K562 (cell line): ENCODE measurements around the gene AFF1.

ENCODE experiments used
- MEF2A ChIP-seq: IDR thresholded peaks from 2 replicates; pipeline ENCODE4 v1.6.1; 2011; ENCODE audit warnings: low read depth, mild to moderate bottlenecking, low read length, moderate library complexity; ENCODE audit not compliant: control insufficient read depth
- SMC3 ChIP-seq: conservative IDR thresholded peaks from 2 replicates; pipeline ENCODE4 v1.6.1; 2011; ENCODE audit warnings: low read depth, low read length, improper control_type of control experiment; ENCODE audit not compliant: insufficient read depth
- SPI1 ChIP-seq: IDR thresholded peaks from 2 replicates; pipeline ENCODE4 v1.6.1; 2011; ENCODE audit warnings: low read depth, low read length, control low read depth, borderline replicate concordance
- YY1 ChIP-seq, 3 experiments: IDR thresholded peaks; 2 replicates each; pipeline ENCODE4 v1.6.1; 2011; ENCODE audit warnings: low read length in 2 of 3, mild to moderate bottlenecking in 2 of 3, moderate library complexity in 2 of 3, borderline replicate concordance in 1 of 3, control low read depth in 1 of 3, low read depth in 1 of 3; ENCODE audit not compliant: insufficient read depth in 3 of 3, insufficient replicate concordance in 2 of 3, control insufficient read depth in 1 of 3, insufficient read length in 1 of 3; ENCODE audit errors: extremely low read depth in 1 of 3
- ZBTB8A ChIP-seq: fragments of 450-650 bp; IDR thresholded peaks from 2 replicates; pipeline ENCODE4 v1.6.1; 2018; ENCODE audit warnings: mild to moderate bottlenecking, moderate library complexity; ENCODE audit not compliant: partially characterized antibody
- TF ChIP-seq, protein P1 (sequence below), 2 experiments: fragments of 450-650 bp; formaldehyde crosslinking in 1 of 2; IDR thresholded peaks; 2 replicates each; pipeline versions ENCODE4 v1.4.0 to v1.6.1; 2014 to 2020; ENCODE audit warnings: mild to moderate bottlenecking in 2 of 2, borderline replicate concordance in 1 of 2, low read depth in 1 of 2
- TF ChIP-seq, protein P2 (sequence below), 3 experiments: IDR thresholded peaks in 2 of 3; conservative IDR thresholded peaks in 1 of 3; 2 replicates each; pipeline ENCODE4 v1.5.1; 2011 to 2012; ENCODE audit warnings: low read length in 3 of 3, mild to moderate bottlenecking in 3 of 3, control low read depth in 2 of 3, improper control_type of control experiment in 1 of 3, inconsistent platforms in 1 of 3, low read depth in 1 of 3, mixed read lengths in 1 of 3, moderate library complexity in 1 of 3; ENCODE audit not compliant: insufficient read depth in 2 of 3

DNA sequence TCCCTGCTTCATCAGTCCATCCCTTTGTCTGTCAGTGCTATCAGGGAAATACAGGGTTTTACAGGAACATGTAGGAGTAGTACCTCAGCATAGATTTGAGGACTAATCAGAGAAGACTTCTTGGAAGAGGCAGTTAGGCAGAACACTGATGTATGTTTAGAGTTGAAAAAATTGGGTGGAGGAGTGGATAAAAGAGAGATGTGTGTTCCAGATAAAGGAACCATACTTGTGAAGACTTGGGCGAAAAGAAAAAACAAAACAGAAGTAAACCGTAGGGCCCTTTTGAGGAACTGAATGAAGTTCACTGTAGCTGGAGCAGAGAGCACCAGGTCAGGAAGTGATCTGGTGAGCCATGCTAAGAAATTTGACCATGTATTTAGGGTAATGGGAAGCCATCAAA, 32.3 kb downstream of the AFF1 start:
- TF ChIP-seq MEF2A (no peak), SPI1 (peak; percentile 73; the same call in 1 of the 2 replicates), ZBTB8A (no peak), YY1 (IDR thresholded peaks at IDR 0.05; ENCODE audit: borderline replicate concordance in 1 of 3, control insufficient read depth in 1 of 3, extremely low read depth in 1 of 3, insufficient read depth in 3 of 3, insufficient read length in 1 of 3, insufficient replicate concordance in 2 of 3, low read depth in 1 of 3, low read length in 2 of 3) (no peak), SMC3 (no peak)
- TF ChIP-seq, protein P1, sequence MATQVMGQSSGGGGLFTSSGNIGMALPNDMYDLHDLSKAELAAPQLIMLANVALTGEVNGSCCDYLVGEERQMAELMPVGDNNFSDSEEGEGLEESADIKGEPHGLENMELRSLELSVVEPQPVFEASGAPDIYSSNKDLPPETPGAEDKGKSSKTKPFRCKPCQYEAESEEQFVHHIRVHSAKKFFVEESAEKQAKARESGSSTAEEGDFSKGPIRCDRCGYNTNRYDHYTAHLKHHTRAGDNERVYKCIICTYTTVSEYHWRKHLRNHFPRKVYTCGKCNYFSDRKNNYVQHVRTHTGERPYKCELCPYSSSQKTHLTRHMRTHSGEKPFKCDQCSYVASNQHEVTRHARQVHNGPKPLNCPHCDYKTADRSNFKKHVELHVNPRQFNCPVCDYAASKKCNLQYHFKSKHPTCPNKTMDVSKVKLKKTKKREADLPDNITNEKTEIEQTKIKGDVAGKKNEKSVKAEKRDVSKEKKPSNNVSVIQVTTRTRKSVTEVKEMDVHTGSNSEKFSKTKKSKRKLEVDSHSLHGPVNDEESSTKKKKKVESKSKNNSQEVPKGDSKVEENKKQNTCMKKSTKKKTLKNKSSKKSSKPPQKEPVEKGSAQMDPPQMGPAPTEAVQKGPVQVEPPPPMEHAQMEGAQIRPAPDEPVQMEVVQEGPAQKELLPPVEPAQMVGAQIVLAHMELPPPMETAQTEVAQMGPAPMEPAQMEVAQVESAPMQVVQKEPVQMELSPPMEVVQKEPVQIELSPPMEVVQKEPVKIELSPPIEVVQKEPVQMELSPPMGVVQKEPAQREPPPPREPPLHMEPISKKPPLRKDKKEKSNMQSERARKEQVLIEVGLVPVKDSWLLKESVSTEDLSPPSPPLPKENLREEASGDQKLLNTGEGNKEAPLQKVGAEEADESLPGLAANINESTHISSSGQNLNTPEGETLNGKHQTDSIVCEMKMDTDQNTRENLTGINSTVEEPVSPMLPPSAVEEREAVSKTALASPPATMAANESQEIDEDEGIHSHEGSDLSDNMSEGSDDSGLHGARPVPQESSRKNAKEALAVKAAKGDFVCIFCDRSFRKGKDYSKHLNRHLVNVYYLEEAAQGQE (IDR thresholded peaks at IDR 0.05; ENCODE audit: borderline replicate concordance): no peak; the same call in 1 of the 2 replicates
- TF ChIP-seq, protein P1 (CRISPR knock-in tag; IDR thresholded peaks at IDR 0.05; ENCODE audit: low read depth): no peak
- TF ChIP-seq, protein P2, sequence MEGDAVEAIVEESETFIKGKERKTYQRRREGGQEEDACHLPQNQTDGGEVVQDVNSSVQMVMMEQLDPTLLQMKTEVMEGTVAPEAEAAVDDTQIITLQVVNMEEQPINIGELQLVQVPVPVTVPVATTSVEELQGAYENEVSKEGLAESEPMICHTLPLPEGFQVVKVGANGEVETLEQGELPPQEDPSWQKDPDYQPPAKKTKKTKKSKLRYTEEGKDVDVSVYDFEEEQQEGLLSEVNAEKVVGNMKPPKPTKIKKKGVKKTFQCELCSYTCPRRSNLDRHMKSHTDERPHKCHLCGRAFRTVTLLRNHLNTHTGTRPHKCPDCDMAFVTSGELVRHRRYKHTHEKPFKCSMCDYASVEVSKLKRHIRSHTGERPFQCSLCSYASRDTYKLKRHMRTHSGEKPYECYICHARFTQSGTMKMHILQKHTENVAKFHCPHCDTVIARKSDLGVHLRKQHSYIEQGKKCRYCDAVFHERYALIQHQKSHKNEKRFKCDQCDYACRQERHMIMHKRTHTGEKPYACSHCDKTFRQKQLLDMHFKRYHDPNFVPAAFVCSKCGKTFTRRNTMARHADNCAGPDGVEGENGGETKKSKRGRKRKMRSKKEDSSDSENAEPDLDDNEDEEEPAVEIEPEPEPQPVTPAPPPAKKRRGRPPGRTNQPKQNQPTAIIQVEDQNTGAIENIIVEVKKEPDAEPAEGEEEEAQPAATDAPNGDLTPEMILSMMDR (IDR thresholded peaks at IDR 0.05 in 2 of 3, conservative IDR thresholded peaks at IDR 0.05 in 1 of 3; ENCODE audit: insufficient read depth in 2 of 3, low read depth in 1 of 3, low read length in 3 of 3): no peak
